ENCODE measurements around the gene DIP2A.
A peak's percentile ranks its signal among the peaks of the same experiment; 100 is the strongest.

DIP2A gene

DNA sequence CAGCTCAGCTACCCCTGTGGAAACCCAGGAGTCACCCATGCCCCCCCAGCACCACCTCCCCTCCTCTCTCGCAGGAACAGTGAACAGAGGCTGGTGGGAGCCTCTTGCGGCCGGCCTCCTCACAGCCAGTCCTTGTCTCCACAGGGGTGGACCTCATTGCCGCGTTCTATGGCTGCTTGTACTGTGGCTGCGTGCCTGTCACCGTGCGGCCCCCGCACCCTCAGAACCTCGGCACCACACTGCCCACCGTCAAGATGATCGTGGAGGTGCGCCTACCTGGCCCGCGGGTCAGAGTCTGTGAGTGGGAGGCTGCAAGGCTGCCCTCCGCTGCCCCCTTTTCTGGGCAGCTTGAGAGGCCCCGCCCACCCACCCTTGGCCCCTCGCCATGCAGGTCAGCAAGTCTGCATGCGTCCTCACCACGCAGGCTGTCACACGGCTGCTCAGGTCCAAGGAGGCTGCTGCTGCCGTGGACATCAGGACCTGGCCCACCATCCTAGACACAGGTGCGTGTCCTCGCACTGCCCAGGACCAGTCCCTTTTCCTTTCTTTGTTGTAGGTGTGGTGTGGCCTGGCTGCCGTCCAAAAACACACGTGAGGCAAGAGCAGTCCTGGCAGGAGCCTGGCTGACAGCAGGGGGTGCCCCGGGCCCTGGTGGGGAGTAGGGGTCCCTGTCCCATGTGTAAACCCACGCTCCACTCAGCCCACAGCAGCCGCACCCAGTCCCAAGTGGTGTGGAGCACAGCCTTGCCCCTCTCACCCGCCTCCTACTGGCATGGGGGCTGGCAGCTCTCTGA is 95.9 kb downstream of the DIP2A start:
- no peak overlapping the region for H3K4me2 ChIP-seq (ENCODE audit: insufficient read depth, low read length, poor library complexity, severe bottlenecking)
- no peak overlapping the region for H2BK5ac ChIP-seq (ENCODE audit: low read length)
- H3K4me1 ChIP-seq (ENCODE audit: control insufficient read depth in 2 of 2, insufficient read depth in 1 of 2, low read depth in 1 of 2, low read length in 2 of 2): peaks cover 0 to 7% of the 10 kb centered on the region in 2 donors
- WGBS, 2 donors (ENCODE audit: extremely low coverage in 2 of 2, insufficient read length in 2 of 2, insufficient replicate concordance in 1 of 2): no CpG with 5 or more reads among the region's 30 CpGs
- no peak overlapping the region for H2BK12ac ChIP-seq (ENCODE audit: low read length)
- H4K8ac ChIP-seq (ENCODE audit: low read depth, low read length): no peak overlapping the region
- no peaks in the 10 kb centered on the region for H3K9me3 ChIP-seq (replicated peaks in 1 of 2; ENCODE audit: control insufficient read depth in 2 of 2, insufficient read depth in 1 of 2, low read depth in 1 of 2, low read length in 2 of 2)
- no peaks in the 10 kb centered on the region for H3K27me3 ChIP-seq (ENCODE audit: control insufficient read depth in 3 of 3, insufficient read depth in 3 of 3, low read depth in 1 of 3, low read length in 3 of 3)
- H3K36me3 ChIP-seq (replicated peaks in 1 of 2; ENCODE audit: control insufficient read depth in 2 of 2, insufficient read depth in 2 of 2, low read length in 2 of 2): peaks cover 46 to 94% of the 10 kb centered on the region in 2 donors
- H3K27ac ChIP-seq (replicated peaks; ENCODE audit: low read length): no peak overlapping the region
- no peak overlapping the region for H2BK120ac ChIP-seq (ENCODE audit: low read depth, low read length)
- no peak overlapping the region for H2AFZ ChIP-seq (ENCODE audit: low read length)
- no peak overlapping the region for H3K14ac ChIP-seq (ENCODE audit: low read length)
- H3K9ac ChIP-seq (ENCODE audit: low read depth, low read length, poor library complexity): peak overlapping the region; percentile 26
- H3K23ac ChIP-seq (ENCODE audit: low read depth, low read length, poor library complexity): peak overlapping the region; percentile 44
- no peak overlapping the region for H3K4ac ChIP-seq (ENCODE audit: low read length)
- no peak overlapping the region for H3K4me3 ChIP-seq (ENCODE audit: low read length in 2 of 2)
- no peaks in the 10 kb centered on the region for H3K79me1 ChIP-seq (ENCODE audit: low read depth, low read length)
- H3K18ac ChIP-seq (ENCODE audit: low read length): peak overlapping the region; percentile 30
- no peak overlapping the region for H2AK5ac ChIP-seq (ENCODE audit: low read depth, low read length)
- no peak for DNase-seq (ENCODE audit: low spot score)
- no peak overlapping the region for H4K91ac ChIP-seq (ENCODE audit: low read depth, low read length, poor library complexity)
- no peak overlapping the region for H2BK15ac ChIP-seq (ENCODE audit: low read length)

DNA sequence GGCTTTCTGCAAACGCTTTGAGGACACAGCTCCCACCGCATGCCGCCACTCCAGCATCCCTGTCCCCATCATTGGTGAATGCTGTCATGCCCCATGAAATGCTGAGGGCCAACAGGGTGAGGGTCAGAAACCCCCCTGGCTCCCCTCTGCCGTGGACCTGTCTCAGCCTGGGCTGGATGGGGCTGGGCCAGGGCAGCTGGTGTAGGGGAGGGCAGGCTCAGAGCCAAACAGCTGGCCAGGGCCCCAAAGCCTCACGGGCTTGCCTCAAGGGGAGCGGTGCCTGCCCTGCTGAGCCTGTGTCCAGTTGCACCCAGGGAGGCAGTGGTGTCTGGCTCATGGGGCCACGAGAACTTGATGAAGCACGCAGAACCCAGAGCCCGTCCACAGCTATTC is 96.5 kb downstream of the DIP2A start:
- H3K79me1 ChIP-seq (ENCODE audit: low read depth, low read length): no peaks in the 10 kb centered on the region
- no peak overlapping the region for H4K8ac ChIP-seq (ENCODE audit: low read depth, low read length)
- H2BK120ac ChIP-seq (ENCODE audit: low read depth, low read length): no peak overlapping the region
- no peak overlapping the region for H3K4me3 ChIP-seq (ENCODE audit: low read length in 2 of 2)
- H3K14ac ChIP-seq (ENCODE audit: low read length): no peak overlapping the region
- no CpG with 5 or more reads among the region's 9 CpGs for WGBS, 2 donors (ENCODE audit: extremely low coverage in 2 of 2, insufficient read length in 2 of 2, insufficient replicate concordance in 1 of 2)
- no peak overlapping the region for H2BK12ac ChIP-seq (ENCODE audit: low read length)
- H3K4ac ChIP-seq (ENCODE audit: low read length): no peak overlapping the region
- H2BK15ac ChIP-seq (ENCODE audit: low read length): no peak overlapping the region
- peak overlapping the region; percentile 26 for H3K9ac ChIP-seq (ENCODE audit: low read depth, low read length, poor library complexity)
- no peak for DNase-seq (ENCODE audit: low spot score)
- H3K9me3 ChIP-seq (replicated peaks in 1 of 2; ENCODE audit: control insufficient read depth in 2 of 2, insufficient read depth in 1 of 2, low read depth in 1 of 2, low read length in 2 of 2): no peaks in the 10 kb centered on the region
- H4K91ac ChIP-seq (ENCODE audit: low read depth, low read length, poor library complexity): no peak overlapping the region
- H3K36me3 ChIP-seq (replicated peaks in 1 of 2; ENCODE audit: control insufficient read depth in 2 of 2, insufficient read depth in 2 of 2, low read length in 2 of 2): peaks cover 45 to 94% of the 10 kb centered on the region in 2 donors
- no peak overlapping the region for H2AK5ac ChIP-seq (ENCODE audit: low read depth, low read length)
- H3K27ac ChIP-seq (replicated peaks; ENCODE audit: low read length): no peak overlapping the region
- no peak overlapping the region for H2BK5ac ChIP-seq (ENCODE audit: low read length)
- no peak overlapping the region for H3K18ac ChIP-seq (ENCODE audit: low read length)
- no peak overlapping the region for H2AFZ ChIP-seq (ENCODE audit: low read length)
- H3K4me1 ChIP-seq (ENCODE audit: control insufficient read depth in 2 of 2, insufficient read depth in 1 of 2, low read depth in 1 of 2, low read length in 2 of 2): peaks cover 0 to 9% of the 10 kb centered on the region in 2 donors
- H3K27me3 ChIP-seq (ENCODE audit: control insufficient read depth in 3 of 3, insufficient read depth in 3 of 3, low read depth in 1 of 3, low read length in 3 of 3): no peaks in the 10 kb centered on the region
- H3K4me2 ChIP-seq (ENCODE audit: insufficient read depth, low read length, poor library complexity, severe bottlenecking): no peak overlapping the region
- no peak overlapping the region for H3K23ac ChIP-seq (ENCODE audit: low read depth, low read length, poor library complexity)

DNA sequence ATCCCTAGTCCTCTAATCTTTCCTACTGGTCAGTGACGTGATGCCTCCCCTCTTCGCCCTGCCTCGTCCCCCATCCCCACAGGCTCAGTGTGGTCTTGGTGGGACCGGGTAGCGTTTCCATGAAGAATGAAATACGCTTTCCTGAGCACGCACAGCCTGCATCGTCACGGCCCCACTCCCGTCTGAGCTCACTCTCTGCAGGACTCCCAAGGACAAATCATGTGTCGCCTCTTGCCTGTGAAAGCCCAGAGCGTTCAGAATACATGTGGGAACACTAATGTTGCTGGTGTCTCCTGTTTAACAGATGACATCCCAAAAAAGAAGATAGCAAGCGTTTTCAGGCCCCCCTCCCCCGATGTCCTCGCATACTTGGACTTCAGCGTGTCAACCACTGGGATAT is 97.0 kb downstream of the DIP2A start:
- Histone ChIP-seq H3K9ac (ENCODE audit: low read depth, low read length, poor library complexity) (no peak overlapping the region), H3K4me1 (ENCODE audit: control insufficient read depth in 2 of 2, insufficient read depth in 1 of 2, low read depth in 1 of 2, low read length in 2 of 2) (peaks cover 0 to 9% of the 10 kb centered on the region in 2 donors), H3K36me3 (replicated peaks in 1 of 2; ENCODE audit: control insufficient read depth in 2 of 2, insufficient read depth in 2 of 2, low read length in 2 of 2) (peaks cover 43 to 94% of the 10 kb centered on the region in 2 donors), H2BK5ac (ENCODE audit: low read length) (no peak overlapping the region), H3K4me3 (ENCODE audit: low read length in 2 of 2) (no peak overlapping the region), H4K91ac (ENCODE audit: low read depth, low read length, poor library complexity) (no peak overlapping the region), H3K4ac (ENCODE audit: low read length) (no peak overlapping the region), H3K18ac (ENCODE audit: low read length) (no peak overlapping the region), H3K79me1 (ENCODE audit: low read depth, low read length) (no peaks in the 10 kb centered on the region), H3K9me3 (replicated peaks in 1 of 2; ENCODE audit: control insufficient read depth in 2 of 2, insufficient read depth in 1 of 2, low read depth in 1 of 2, low read length in 2 of 2) (no peaks in the 10 kb centered on the region), H3K4me2 (ENCODE audit: insufficient read depth, low read length, poor library complexity, severe bottlenecking) (no peak overlapping the region), H4K8ac (ENCODE audit: low read depth, low read length) (no peak overlapping the region), H2AFZ (ENCODE audit: low read length) (no peak overlapping the region), H2BK120ac (ENCODE audit: low read depth, low read length) (no peak overlapping the region), H2AK5ac (ENCODE audit: low read depth, low read length) (no peak overlapping the region), H3K23ac (ENCODE audit: low read depth, low read length, poor library complexity) (no peak overlapping the region), H3K27me3 (ENCODE audit: control insufficient read depth in 3 of 3, insufficient read depth in 3 of 3, low read depth in 1 of 3, low read length in 3 of 3) (no peaks in the 10 kb centered on the region), H3K14ac (ENCODE audit: low read length) (no peak overlapping the region), H3K27ac (replicated peaks; ENCODE audit: low read length) (no peak overlapping the region), H2BK15ac (ENCODE audit: low read length) (no peak overlapping the region), H2BK12ac (ENCODE audit: low read length) (no peak overlapping the region)
- DNase-seq (ENCODE audit: low spot score): no peak
- WGBS, 2 donors (ENCODE audit: extremely low coverage in 2 of 2, insufficient read length in 2 of 2, insufficient replicate concordance in 1 of 2): no CpG with 5 or more reads among the region's 16 CpGs

DNA sequence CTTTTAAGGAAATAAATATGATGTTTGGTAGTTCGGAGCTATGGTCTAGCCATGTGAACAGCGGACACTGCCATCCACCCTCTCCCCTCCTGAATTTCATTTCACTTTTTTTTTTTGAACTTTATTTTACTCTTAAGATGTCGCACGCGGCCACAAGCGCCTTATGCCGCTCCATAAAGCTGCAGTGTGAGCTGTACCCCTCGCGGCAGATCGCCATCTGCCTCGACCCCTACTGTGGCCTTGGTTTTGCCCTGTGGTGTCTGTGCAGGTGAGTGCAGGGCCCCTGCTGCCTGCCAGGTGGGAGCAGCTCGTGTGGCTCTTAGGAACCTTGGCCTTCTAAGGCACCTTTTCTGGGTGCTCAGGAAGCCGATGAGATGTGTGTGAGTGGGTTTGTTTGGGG is 98.1 kb downstream of the DIP2A start:
- no peaks in the 10 kb centered on the region for H3K27me3 ChIP-seq (ENCODE audit: control insufficient read depth in 3 of 3, insufficient read depth in 3 of 3, low read depth in 1 of 3, low read length in 3 of 3)
- H3K4me2 ChIP-seq (ENCODE audit: insufficient read depth, low read length, poor library complexity, severe bottlenecking): no peak overlapping the region
- no peak for DNase-seq (ENCODE audit: low spot score)
- H4K8ac ChIP-seq (ENCODE audit: low read depth, low read length): no peak overlapping the region
- H3K23ac ChIP-seq (ENCODE audit: low read depth, low read length, poor library complexity): no peak overlapping the region
- H3K4me1 ChIP-seq (ENCODE audit: control insufficient read depth in 2 of 2, insufficient read depth in 1 of 2, low read depth in 1 of 2, low read length in 2 of 2): peaks cover 0 to 9% of the 10 kb centered on the region in 2 donors
- H3K4me3 ChIP-seq (ENCODE audit: low read length in 2 of 2): no peak overlapping the region
- H3K9ac ChIP-seq (ENCODE audit: low read depth, low read length, poor library complexity): no peak overlapping the region
- no peaks in the 10 kb centered on the region for H3K9me3 ChIP-seq (replicated peaks in 1 of 2; ENCODE audit: control insufficient read depth in 2 of 2, insufficient read depth in 1 of 2, low read depth in 1 of 2, low read length in 2 of 2)
- no CpG with 5 or more reads among the region's 13 CpGs for WGBS, 2 donors (ENCODE audit: extremely low coverage in 2 of 2, insufficient read length in 2 of 2, insufficient replicate concordance in 1 of 2)
- no peak overlapping the region for H2BK120ac ChIP-seq (ENCODE audit: low read depth, low read length)
- H3K27ac ChIP-seq (replicated peaks; ENCODE audit: low read length): no peak overlapping the region
- H2BK12ac ChIP-seq (ENCODE audit: low read length): no peak overlapping the region
- H2BK5ac ChIP-seq (ENCODE audit: low read length): no peak overlapping the region
- no peaks in the 10 kb centered on the region for H3K79me1 ChIP-seq (ENCODE audit: low read depth, low read length)
- H2AFZ ChIP-seq (ENCODE audit: low read length): no peak overlapping the region
- H4K91ac ChIP-seq (ENCODE audit: low read depth, low read length, poor library complexity): no peak overlapping the region
- no peak overlapping the region for H3K18ac ChIP-seq (ENCODE audit: low read length)
- no peak overlapping the region for H2BK15ac ChIP-seq (ENCODE audit: low read length)
- H3K36me3 ChIP-seq (replicated peaks in 1 of 2; ENCODE audit: control insufficient read depth in 2 of 2, insufficient read depth in 2 of 2, low read length in 2 of 2): peaks cover 42 to 94% of the 10 kb centered on the region in 2 donors
- no peak overlapping the region for H3K14ac ChIP-seq (ENCODE audit: low read length)
- no peak overlapping the region for H3K4ac ChIP-seq (ENCODE audit: low read length)
- H2AK5ac ChIP-seq (ENCODE audit: low read depth, low read length): no peak overlapping the region

All from neuronal stem cell (in vitro differentiated cells).